ENCODE measurements around the gene GARIN3.
"Not testable (repeated sequence)": the region's sequence is repeated elsewhere in the genome, so short reads cannot be mapped to it uniquely, and the experiment has no call there.

GARIN3 gene

DNA sequence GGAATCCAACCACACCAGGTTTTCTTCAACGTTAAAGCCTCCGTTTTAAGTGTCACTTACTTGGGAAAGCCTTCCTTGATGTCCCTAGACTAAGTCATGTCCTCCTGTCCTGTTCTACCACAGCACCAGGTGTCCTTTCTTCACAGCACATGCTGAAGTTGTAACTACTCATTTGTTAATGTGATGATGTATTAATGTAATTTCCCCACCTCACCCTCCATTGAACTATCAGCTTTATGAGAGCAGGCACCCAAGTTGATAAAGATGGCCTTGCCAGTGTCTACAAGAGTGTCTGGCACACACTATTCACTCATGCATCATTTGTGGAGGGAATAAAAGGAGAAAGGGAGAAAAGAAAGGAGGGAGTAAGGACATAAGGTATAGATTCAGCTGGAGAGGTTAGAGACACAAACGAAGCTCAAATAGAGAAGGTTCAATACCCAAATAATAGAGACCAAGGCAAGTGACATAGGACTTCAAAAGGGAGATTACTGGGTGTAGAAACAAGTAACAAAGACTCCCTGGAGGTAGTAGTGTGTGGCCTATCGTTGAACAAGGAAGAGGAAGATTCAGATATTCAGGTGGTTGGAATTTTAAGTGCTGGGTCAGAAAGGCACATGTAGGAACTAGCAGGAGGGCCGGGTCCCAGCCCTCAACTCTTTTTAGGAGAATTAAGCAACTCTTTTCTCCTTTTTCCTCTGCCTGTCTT is 21.1 kb upstream of the GARIN3 start:
- Histone ChIP-seq H3K9ac (ENCODE audit: low read length) (no peak overlapping the region), H3K9me3 (ENCODE audit: insufficient read depth, low read length) (no peaks in the 10 kb centered on the region), H3K27ac (ENCODE audit: low read depth, low read length) (no peak overlapping the region), H3K79me2 (ENCODE audit: insufficient read depth, low read length) (no peaks in the 10 kb centered on the region), H2AFZ (ENCODE audit: low read depth, low read length, severe bottlenecking) (peak overlapping the region; percentile 27), H3K9me2 (replicated peaks; ENCODE audit: insufficient read depth, low read length) (no peaks in the 10 kb centered on the region), H3K36me3 (ENCODE audit: low read length) (no peaks in the 10 kb centered on the region), H4K20me1 (ENCODE audit: low read depth, low read length) (no peaks in the 10 kb centered on the region), H3F3A (ENCODE audit: insufficient read depth) (no peaks in the 10 kb centered on the region), H3K4me3 (ENCODE audit: insufficient read depth, low read length, poor library complexity, severe bottlenecking) (no peak overlapping the region), H3K4me2 (ENCODE audit: low read depth, low read length, poor library complexity, severe bottlenecking) (no peak overlapping the region), H3K27me3 (ENCODE audit: low read length) (0 out of 2 replicates have a peak, but pooled peaks cover 3% of the 10 kb centered on the region)
- TF ChIP-seq, protein P1, sequence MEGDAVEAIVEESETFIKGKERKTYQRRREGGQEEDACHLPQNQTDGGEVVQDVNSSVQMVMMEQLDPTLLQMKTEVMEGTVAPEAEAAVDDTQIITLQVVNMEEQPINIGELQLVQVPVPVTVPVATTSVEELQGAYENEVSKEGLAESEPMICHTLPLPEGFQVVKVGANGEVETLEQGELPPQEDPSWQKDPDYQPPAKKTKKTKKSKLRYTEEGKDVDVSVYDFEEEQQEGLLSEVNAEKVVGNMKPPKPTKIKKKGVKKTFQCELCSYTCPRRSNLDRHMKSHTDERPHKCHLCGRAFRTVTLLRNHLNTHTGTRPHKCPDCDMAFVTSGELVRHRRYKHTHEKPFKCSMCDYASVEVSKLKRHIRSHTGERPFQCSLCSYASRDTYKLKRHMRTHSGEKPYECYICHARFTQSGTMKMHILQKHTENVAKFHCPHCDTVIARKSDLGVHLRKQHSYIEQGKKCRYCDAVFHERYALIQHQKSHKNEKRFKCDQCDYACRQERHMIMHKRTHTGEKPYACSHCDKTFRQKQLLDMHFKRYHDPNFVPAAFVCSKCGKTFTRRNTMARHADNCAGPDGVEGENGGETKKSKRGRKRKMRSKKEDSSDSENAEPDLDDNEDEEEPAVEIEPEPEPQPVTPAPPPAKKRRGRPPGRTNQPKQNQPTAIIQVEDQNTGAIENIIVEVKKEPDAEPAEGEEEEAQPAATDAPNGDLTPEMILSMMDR (IDR thresholded peaks at IDR 0.05; ENCODE audit: insufficient read depth, low read length, poor library complexity, severe bottlenecking), result no peak

DNA sequence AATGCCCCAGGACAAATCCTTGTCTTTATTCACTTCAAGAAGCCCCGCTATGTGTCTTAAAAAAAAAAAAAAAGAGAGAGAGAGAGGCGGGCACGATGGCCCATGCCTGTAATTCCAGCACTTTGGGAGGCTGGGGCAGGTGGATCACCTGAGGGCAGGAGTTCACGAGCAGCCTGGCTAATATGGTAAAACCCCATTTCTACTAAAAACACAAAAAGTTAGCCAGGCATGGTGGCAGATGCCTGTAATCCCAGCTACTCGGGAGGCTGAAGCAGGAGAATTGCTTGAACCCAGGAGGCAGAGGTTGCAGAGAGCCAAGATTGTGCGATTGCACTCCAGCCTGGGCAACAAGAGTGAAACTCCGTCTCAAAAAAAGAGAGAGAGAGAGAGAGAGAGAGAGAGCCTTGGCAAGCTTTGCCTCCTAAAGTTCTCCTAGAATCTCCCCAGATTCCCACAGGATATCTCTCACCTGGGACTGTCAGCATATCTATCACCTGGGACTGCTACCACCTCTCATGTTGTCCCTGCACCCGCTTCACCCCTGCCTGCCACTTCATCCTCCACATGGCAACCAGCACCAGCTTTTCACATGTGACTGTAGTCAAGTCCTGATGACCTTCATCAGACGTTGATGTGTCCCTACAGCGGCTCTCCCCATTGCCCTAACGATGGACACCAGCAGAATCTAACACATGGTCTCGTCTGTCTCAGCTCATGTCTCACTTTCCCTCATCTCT is 20.4 kb upstream of the GARIN3 start:
- no peak overlapping the region for H3K9ac ChIP-seq (ENCODE audit: low read length)
- H3K9me3 ChIP-seq (ENCODE audit: insufficient read depth, low read length), result no peaks in the 10 kb centered on the region
- no peaks in the 10 kb centered on the region for H3F3A ChIP-seq (ENCODE audit: insufficient read depth)
- H3K4me2 ChIP-seq (ENCODE audit: low read depth, low read length, poor library complexity, severe bottlenecking), result no peak overlapping the region
- no peaks in the 10 kb centered on the region for H3K9me2 ChIP-seq (replicated peaks; ENCODE audit: insufficient read depth, low read length)
- no peaks in the 10 kb centered on the region for H3K36me3 ChIP-seq (ENCODE audit: low read length)
- TF ChIP-seq, protein P1 (IDR thresholded peaks at IDR 0.05; ENCODE audit: insufficient read depth, low read length, poor library complexity, severe bottlenecking), result no peak
- TF ChIP-seq EZH2phosphoT487 (conservative IDR thresholded peaks at IDR 0.05; ENCODE audit: low read length), result no peak
- H3K27ac ChIP-seq (ENCODE audit: low read depth, low read length), result no peak overlapping the region
- H3K27me3 ChIP-seq (ENCODE audit: low read length), result no peaks in the 10 kb centered on the region
- no peaks in the 10 kb centered on the region for H3K79me2 ChIP-seq (ENCODE audit: insufficient read depth, low read length)
- no peaks in the 10 kb centered on the region for H4K20me1 ChIP-seq (ENCODE audit: low read depth, low read length)
- H3K4me3 ChIP-seq (ENCODE audit: insufficient read depth, low read length, poor library complexity, severe bottlenecking), result no peak overlapping the region
- no peak overlapping the region for H2AFZ ChIP-seq (ENCODE audit: low read depth, low read length, severe bottlenecking)

DNA sequence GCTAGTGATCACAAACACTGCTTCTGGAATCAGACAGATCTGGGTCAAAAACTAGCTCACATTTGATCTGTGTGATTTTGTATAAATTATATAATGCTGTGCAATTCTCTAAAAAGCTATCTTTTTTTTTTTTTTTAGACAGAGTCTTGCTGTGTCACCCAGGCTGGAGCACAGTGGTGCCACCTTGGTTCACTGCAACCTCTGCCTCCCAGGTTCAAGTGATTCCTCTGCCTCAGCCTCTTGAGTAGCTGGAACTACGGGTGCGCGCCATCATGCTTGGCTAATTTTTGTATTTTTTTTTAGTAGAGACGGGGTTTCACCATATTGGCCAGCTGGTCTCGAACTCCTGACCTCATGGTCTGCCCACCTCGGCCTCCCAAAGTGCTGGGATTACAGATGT is 19.1 kb upstream of the GARIN3 start:
- not testable (repeated sequence) for H3K4me2 ChIP-seq (ENCODE audit: low read depth, low read length, poor library complexity, severe bottlenecking); H3K9me3 ChIP-seq (ENCODE audit: insufficient read depth, low read length); H4K20me1 ChIP-seq (ENCODE audit: low read depth, low read length); H3F3A ChIP-seq (ENCODE audit: insufficient read depth); H3K9me2 ChIP-seq (replicated peaks; ENCODE audit: insufficient read depth, low read length); H3K79me2 ChIP-seq (ENCODE audit: insufficient read depth, low read length); H3K9ac ChIP-seq (ENCODE audit: low read length); H3K27me3 ChIP-seq (ENCODE audit: low read length); H2AFZ ChIP-seq (ENCODE audit: low read depth, low read length, severe bottlenecking); H3K4me3 ChIP-seq (ENCODE audit: insufficient read depth, low read length, poor library complexity, severe bottlenecking); H3K27ac ChIP-seq (ENCODE audit: low read depth, low read length); H3K36me3 ChIP-seq (ENCODE audit: low read length)

DNA sequence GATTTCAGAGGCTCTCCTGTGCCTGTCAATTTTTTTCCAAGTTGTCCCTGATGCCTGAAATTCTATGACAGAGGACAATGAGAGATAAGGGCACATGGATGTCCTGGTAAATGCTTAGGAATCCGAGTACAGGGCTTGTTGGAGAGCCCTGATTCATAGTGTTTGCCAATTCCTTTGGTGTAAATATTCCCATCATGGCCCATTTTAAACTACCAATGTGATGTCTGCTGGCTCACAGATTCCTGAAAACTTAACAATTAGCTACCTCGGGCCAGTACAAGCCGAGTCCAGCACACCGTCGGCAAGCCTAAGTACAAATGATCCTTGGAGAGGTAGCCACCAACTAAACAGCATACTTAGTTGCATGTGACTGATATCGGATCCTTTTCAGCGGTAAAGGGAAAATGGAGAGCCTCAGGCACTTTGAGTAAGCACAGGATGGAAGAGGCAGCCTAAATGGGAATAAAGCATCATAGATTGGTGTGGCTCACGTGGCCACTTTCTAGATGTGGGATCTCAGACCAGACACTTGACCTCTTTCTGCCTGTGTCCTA is 18.1 kb upstream of the GARIN3 start:
- H4K20me1 ChIP-seq (ENCODE audit: low read depth, low read length), result no peaks in the 10 kb centered on the region
- H3K36me3 ChIP-seq (ENCODE audit: low read length), result no peaks in the 10 kb centered on the region
- no peak overlapping the region for H3K27ac ChIP-seq (ENCODE audit: low read depth, low read length)
- no peaks in the 10 kb centered on the region for H3K9me2 ChIP-seq (replicated peaks; ENCODE audit: insufficient read depth, low read length)
- H3K79me2 ChIP-seq (ENCODE audit: insufficient read depth, low read length), result no peaks in the 10 kb centered on the region
- TF ChIP-seq, protein P1 (IDR thresholded peaks at IDR 0.05; ENCODE audit: insufficient read depth, low read length, poor library complexity, severe bottlenecking), result no peak
- TF ChIP-seq EZH2phosphoT487 (conservative IDR thresholded peaks at IDR 0.05; ENCODE audit: low read length), result no peak
- no peaks in the 10 kb centered on the region for H3K9me3 ChIP-seq (ENCODE audit: insufficient read depth, low read length)
- H3K4me2 ChIP-seq (ENCODE audit: low read depth, low read length, poor library complexity, severe bottlenecking), result no peak overlapping the region
- no peak overlapping the region for H3K4me3 ChIP-seq (ENCODE audit: insufficient read depth, low read length, poor library complexity, severe bottlenecking)
- H3K9ac ChIP-seq (ENCODE audit: low read length), result no peak overlapping the region
- H3F3A ChIP-seq (ENCODE audit: insufficient read depth), result no peaks in the 10 kb centered on the region
- no peaks in the 10 kb centered on the region for H3K27me3 ChIP-seq (ENCODE audit: low read length)
- H2AFZ ChIP-seq (ENCODE audit: low read depth, low read length, severe bottlenecking), result no peak overlapping the region

All from SU-DHL-6 (cell line).